Activated CD4-positive, alpha-beta T cell treated with anti-CD3 and anti-CD28 coated beads for 4 hours (primary cell): ENCODE data around the gene ERVFRD-1.
"Not testable (repeated sequence)": the region's sequence is repeated elsewhere in the genome, so short reads cannot be mapped to it uniquely, and the experiment has no call there.

ENCODE experiments used
- DNase-seq, 2 donors: peaks; one replicate each; pipeline ENCODE4 v3.0.0-alpha.2; 2020

The ERVFRD-1 gene

DNA sequence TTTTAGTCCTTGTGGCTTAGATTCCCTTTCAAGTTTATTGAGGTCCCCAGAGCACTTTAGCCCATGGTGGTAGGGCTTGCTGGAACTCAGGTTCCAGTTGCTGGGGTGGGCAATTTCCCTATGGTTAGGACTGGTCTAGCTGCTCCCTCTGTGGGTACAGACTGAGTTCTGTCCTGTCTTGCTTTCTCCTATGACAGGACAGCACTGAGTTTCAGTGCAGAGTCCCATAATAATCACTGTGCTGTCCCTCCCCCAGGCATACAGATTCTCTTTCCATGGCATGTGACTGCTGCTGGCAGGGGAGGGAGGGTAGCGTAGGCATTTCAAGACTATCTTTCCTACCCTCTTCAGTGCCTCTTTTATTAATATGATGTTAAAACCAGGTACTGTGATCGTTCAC, 17.1 kb upstream of the ERVFRD-1 start:
- DNase-seq: no peak

DNA sequence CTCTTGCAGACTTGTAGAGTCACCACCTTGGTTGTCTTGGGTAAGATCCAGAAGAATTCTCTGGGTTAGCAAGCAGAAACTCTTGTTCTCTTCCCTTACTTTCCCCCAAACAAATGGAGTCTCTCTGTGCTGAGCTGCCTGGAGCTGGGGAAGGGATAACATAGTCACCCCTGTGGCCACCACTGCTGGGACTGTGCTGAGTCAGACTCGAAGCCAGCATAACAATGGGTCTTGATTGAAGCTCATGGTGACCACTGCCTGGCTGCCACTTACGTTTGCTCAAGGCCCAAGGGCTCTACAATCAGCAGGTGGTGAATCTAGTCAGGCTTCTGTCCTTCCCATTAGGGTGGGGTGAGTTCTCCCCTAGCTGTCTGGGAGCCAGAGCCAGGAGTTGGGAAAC, 15.4 kb upstream of the ERVFRD-1 start:
- DNase-seq: no peak

DNA sequence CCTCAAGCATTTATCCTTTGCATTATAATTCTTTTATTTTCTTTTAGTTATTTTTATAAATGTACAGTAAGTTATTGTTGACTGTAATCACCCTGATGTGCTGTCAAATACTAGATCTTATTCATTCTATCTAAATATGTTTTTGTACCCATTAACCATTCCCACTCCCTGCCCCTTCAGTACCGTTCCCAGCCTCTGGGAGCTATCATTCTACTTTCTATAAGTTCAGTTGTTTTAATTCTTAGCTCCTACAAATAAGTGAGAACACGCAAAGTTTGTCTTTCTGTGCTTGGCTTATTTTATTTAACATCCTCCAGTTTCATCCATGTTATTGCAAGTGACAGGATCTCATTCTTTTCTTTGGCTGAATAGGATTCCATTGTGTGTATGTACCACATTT, 12.5 kb upstream of the ERVFRD-1 start:
- no peak for DNase-seq

DNA sequence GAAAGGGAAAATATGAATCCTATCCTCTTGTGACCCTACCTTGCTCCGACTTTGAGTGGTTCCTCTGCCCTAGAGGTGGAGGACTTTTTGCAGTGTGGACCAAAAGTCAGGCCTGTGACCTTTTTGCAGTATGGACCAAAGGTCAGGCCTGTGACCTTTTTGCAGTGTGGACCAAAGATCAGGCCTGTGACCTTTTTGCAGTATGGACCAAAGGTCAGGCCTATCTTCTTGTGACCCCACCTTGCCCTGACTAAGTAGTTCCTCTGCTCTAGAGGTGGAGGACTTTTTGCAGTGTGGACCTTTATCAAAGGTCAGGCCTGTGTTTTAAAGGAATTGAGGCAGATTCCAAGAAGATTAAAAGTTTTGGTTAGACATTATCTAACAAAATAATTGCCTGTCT, 10.9 kb upstream of the ERVFRD-1 start:
- DNase-seq: no peak

DNA sequence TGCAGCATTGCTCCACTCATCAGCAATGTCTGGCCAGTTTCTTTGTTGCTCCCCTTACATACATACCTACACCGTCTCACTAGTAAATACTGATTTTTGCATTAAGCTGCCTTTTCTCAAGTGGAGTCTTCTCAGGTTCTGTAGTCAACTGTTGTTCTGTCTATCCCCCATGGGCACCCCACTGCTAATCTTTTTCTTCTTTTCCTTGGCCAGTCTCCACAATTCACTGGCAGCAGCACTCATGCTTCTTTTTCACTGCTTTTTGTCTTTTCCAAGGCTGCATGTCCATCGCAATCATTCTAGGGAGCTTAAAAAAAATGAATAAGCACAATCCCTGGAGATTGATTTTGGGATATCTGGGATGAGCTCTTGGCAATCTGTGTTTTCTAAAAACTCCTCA, 10.3 kb upstream of the ERVFRD-1 start:
- DNase-seq: no peak

DNA sequence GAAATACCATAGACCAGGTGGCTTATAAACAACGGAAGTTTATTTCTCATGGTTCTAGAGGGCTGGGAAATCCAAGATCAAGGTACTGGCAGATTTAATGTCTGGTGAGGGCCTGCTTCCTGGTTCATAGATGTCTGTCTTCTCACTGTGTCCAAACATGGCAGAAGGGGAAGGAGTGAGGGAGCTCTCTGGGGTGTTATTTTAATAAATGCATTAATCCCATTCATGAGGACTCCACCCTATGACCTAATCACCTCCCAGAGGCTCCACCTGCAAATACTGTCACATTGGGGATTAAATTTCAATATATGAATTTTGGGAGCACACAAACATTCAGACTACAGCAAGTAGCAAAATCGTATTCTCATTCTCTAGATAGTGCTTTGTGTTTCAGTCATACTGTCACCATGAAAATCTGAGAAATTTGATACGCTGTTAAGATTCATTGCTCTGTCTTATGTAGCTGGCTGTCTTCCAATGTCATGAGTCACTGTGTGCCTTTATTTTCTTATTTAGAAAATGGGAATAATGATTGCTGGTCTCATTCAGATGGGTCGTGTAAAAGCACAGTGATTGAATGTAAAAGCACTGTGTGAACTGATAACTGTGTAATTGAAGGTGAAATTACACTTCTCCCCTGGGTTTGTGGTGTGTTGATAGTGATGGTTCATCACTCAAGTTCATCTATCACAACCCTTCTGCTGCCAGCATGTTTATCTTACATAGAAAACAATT, 8.9 kb upstream of the ERVFRD-1 start:
- no peak for DNase-seq

DNA sequence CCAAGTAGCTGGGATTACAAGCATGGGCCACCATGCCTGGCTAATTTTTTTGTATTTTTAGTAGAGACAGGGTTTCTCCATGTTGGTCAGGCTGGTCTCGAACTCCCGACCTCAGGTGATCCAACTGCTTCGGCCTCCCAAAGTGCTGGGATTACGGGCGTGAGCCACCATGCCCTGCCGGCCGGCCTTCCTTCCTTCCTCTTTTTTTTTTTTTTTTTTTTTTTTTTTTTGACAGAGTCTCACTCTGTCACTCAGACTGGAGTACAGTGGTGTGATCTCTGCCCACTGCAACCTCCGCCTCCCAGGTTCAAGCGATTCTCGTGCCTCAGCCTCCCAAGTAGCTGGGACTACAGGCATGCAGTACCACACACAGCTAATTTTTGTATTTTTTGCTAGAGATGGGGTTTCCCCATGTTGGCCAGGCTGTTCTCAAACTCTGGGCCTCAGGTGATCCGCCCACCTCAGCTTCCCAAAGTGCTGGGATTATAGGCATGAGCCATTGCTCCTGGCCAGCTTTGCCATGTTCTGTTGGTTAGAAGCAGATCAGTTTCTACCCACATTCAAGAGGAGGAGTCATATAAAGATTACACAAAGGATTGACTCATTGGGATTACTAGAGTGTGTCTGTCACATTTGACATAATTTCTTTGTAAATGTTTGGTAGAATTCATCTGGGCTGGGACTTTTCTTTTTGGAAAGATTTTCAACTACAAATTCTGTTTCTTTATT, 4.4 kb upstream of the ERVFRD-1 start:
- DNase-seq: not testable (repeated sequence)

DNA sequence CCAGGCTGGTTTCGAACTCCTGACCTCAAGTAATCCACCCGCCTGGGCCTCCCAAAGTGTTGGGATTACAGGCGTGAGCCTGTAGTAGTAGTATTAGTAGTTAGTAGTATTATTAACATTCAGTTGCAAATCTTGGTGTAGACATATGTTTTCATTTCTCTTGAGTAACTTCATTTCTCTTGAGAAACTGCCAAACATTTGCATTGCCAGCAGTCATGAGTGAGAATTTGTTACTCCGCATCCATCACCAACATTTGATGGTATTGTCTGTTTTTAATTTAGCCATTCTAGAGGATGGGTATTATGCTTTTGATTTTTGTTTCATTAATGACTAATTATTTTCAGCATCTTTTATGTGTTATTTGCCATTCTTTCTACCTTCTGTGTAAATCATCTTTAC, 1.5 kb upstream of the ERVFRD-1 start:
- no peak for DNase-seq

DNA sequence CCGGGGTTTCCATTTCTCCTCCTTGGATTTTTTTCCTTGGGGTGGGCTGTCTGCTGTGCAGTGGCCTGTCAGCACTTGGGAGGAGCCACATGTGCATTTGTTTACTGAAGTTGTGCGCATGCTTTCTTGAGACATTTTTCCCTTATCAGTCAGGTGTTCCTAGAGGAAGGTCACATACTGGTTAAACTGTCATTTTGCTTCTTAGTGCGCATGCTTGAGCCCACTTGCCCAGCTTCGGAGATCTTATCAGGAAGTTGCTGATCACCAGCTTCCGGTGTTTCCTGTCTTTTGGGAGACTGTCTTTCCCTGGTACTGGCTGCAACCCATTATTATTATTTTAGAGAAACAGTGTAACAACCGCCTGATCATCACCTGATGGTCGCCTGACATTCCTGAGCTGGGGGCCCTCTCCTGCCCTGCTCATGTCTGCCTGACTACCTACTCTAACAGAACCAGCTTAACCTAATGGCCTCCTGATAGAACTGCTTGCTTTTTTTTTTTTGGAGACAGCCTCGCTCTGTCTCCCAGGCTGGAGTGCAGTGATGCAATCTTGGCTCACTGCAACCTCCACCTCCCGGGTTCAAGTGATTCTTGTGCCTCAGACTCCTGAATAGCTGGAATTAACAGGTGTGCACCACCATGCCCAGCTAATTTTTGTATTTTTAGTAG, 378 bp upstream of the ERVFRD-1 start:
- no peak for DNase-seq

DNA sequence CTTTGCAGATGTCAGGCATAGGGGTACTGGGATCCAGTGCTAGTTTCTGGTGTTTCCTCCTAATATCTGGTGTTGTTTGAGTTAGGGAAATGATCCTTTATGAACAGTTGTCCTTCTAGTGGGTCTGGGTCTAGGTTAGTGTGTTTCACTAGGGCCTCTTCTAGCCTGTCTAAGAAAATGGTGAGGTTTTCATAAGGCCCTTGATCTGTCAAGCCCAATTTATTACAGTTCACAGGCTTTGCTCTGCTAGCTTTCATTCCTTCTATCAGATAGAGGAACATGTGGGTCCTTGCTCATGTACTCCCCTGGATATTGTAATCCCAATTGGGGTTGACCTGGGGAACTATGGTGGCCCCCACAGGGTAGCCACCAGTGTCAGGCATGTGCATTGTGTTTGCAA, 2.8 kb downstream of the ERVFRD-1 start:
- no peak for DNase-seq

DNA sequence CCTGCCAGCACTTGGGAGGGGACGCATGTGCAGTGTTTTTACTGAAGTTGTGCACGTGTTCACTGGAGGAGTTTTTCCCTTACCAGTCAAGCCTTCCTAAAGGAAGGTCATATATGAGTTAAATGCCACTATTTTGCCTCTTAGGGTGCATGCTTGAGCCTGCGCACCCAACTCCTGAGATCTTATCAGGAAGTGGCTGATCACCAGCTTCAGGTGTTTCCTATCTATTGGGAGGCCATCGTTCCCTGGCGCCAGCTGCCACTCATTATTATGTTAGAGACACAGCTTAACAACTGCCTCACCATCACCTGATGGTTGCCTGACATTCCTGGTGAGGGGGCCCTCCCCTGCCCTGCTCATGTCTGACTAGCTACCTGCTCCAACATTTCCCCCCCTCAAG, 8.5 kb downstream of the ERVFRD-1 start:
- no peak for DNase-seq

DNA sequence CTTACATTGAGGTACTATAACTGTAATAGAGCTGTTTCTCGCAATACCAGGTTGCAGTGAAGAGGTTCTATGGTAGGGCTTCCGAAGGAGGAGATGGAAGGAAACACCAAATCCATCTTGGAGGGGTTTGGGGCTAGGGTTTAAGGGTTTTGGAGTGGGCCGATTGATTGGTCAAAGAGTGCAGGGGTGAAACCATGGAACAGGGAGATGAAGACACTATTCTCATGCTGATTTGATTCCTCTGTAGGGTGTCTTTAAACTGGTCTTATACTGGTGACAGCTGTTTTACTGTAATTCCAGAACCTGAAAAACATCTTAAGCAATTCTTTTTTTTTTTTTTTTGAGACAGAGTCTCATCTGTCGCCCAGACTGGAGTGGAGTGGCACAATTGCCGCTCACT, 10.1 kb downstream of the ERVFRD-1 start:
- DNase-seq: no peak

DNA sequence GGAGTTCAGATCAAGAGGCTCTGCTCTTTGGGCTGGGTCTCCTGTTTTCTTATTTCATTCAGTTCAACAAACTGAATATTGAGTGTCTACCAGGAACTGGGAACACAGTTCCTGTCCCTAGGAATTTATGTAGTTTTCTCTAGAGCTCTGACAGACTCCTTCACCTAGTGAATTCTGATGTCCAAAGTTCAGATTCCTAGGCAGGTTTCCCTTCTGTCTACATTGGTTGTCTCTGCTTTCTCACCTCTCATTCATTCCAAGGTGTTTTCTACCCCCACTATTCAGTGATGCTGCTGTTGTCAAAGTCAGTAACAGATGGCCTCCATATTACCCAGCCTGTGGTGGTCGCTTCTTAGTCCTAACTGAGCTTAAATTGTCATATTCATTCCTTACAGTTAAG, 13.5 kb downstream of the ERVFRD-1 start:
- DNase-seq: no peak

DNA sequence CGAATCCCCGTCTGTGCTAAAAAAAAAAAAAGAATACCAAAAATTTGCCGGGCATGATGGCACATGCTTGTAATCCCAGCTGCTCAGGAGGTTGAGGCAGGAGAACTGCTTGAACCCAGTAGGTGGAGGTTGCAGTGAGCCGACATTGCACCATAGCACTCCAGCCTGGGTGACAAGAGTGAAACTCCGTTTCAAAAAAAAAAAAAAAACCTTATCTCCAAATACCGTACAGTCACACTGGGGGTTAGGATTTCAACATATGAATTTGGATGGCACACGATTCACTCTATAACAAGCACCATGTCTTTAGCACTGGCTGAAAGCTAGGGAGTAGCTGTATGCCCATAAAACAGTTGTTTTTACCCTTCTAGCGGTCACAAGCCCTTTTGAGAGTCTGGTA, 14.0 kb downstream of the ERVFRD-1 start:
- no peak for DNase-seq

DNA sequence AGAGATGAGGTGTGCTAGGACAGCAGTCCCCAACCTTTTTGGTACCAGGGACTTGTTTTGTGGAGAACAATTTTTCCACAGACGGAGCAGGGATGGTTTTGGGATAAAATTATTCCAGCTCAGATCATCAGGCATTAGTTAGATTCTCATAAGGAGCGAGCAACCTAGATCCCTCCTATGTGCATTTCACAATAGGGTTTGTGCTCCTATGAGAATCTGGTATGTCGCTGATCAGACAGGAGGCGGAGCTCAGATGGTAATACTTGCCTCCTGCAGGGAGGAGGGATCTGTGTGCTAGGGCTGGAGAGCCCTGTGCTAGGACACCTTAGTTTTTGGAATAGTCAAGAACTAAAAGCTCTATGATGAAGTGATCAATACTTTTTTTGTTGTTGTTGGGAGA, 15.4 kb downstream of the ERVFRD-1 start:
- DNase-seq: no peak

DNA sequence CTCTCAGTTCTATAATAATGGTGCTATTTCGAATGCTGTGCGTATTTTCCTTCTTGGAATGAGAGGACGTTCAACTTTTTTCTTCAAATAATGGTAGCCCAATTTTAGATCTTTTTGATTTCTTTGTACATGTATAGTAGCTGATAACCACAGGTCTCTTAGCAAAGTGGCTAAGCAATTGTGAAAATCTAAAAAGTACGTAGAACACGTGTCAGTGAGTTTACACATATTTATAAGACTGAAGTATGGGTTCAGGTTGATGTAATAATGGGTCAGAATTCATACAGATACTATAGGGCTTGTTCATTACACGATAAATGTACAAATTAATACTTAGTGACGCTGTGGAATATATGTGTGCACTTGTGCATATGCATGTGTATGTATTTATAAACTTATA, 16.6 kb downstream of the ERVFRD-1 start:
- DNase-seq: no peak

DNA sequence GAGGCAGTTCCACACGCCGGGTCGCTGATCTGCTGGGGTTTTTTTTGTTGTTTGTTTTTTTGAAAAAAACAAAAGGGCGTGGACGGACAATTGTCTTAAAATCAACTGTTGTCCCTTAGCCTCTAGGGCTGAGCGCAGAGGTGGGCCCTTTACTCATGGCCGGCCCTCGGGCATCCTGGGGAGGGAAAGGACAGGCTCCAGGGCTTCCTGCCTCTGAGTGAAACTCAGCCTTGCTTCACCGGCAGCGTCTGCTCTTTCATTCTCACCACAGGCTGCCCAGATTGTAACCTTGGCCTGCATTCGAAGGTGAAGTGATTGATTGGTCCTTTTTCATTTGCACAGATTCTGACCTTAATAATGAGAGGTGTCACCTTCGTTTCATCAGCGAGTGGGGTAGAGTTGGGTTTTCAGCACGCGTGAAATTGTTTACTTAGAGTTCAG, 17.1 kb downstream of the ERVFRD-1 start:
- peak; percentile 37 to 41 for DNase-seq

DNA sequence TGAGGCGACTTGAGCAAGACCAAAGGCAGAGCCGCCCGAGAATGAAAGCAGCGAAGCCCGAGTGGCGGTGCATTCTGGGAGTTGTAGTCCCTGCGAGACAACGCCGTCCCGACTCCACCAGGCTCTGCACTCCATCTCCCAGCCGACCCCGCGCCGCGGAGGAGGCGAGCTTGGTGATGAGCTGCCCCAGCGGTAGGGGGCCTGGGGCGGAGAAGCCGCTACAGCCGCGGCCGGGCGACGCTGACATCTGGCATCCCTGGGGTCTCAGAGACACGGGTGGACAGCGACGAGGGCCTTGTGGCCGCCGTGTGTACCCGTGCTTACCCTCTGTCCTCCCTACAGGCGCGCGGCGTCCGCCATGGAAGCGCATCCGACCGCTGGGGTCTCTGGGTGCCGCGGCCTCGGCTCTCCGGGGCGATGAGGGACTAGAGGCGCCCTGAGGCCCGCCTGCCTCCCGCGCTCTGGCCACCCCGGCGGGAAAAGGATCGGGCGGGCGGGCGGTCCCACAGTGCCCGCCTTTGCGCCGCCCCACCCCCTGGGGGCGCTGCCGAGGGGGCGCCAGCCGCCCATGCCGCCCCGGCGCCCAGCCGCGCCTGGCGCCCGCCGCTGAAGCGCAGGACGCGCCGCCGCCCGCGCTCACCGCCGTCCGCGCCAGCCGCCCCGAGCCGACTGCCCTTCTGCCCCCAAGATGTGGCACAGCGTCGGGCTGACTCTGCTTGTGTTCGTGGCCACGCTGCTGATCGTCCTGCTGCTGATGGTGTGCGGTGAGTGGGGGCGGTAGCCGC, 17.7 kb downstream of the ERVFRD-1 start, which contains the start of gene SMIM13:
Gene SMIM13, plus strand, starts transcription at position 209 of the 785 bp plus-strand sequence. Its CDS starts 480 bp downstream, at position 689.
- DNase-seq: peak; percentile 92 to 95

DNA sequence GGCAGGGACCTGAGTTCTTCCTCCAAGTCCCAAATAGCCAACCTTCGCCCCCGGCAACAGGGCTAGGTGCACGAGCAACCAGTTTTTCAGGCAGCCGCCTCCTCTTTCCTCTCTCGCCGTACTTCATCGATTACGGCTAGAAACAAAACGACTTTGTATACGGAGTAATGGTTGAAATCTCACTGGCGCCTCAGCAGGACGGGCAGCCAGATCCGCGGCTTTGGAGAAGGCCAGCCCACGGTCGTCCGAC, 18.2 kb downstream of the ERVFRD-1 start:
- DNase-seq: no peak

DNA sequence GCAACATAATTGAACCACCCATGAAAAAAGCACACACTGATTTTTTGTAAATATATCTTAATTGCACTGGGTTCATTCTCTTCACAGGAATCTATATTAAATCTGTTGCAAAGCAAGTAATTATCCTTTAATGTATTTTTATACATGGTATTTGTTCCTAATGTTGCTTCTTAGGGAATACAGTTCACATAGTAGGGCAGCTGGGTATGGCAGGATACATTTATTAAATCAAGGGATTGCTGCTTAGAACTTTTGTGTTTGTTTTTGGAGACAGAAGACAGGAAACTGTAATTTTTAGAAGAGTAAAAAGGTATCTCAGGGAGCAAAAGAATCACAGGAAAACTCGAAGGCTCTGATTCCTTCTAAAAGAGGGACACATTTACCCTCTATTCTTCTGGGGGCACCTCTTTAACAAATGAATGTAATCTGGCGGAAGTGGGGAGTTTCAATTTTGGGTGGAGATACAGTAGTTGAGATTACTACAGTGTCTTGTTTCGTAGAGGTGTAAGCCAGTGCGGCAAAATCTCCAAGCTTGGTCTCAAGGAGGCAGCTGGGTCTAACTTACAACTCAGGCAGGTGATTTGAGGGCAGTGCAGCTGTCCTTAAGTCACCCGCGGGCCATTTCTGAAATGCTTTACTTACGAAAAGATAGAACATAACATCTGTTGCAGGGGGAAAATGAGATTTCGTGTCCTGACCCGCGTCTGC, 18.7 kb downstream of the ERVFRD-1 start:
- no peak for DNase-seq

DNA sequence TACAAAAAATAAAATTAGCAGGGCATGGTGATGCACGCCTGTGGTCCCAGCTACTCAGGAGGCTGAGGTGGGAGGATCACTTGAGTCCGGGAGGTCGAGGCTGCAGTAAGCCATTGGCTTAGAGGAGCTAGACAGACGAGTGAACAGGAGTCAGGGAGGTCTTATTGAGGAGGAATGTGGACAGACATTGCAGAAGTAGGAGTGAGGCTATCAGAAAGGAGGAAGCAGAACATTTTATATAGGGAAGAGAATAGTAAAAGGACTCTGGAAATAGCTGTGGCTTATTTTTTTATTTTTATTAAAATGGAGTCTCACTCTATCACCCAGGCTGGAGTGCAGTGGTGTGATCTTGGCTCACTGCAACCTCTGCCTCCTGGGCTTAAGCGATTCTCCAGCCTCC, 20.4 kb downstream of the ERVFRD-1 start:
- DNase-seq: not testable (repeated sequence)

DNA sequence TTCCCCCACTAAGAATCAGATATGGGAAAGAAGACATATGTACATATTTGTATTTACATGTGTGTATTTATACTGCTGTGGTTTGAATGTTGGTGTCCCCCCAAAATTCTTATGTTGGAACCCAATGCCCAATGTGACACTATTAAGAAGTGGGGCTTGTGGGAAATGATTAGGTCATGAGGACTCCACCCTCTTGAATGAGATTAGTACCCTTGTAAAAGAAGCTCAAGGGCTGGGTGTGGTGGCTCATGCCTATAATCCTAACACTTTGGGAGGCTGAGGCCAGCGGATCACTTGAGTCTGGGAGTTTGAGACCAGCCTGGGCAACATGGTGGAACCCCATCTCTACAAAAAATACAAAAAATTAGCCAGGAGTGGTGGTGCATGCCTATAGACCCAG, 21.8 kb downstream of the ERVFRD-1 start:
- DNase-seq: no peak
